ENCODE data around the gene SMIM43. TPM values are rescaled to one million over a fixed set of nuclear protein-coding genes. Genes with fewer than 3 reads are reported as not detected.
A peak's percentile ranks its signal among the peaks of the same experiment; 100 is the strongest.

SMIM43 gene
- total and polyA plus RNA-seq, 2 donors (not counting 1 experiment from before 2014, with no cell fraction given), result not detected

- H3K9me3 ChIP-seq (ENCODE audit: control extremely low read depth in 1 of 3, control insufficient read depth in 2 of 3, insufficient read depth in 1 of 3, low read length in 2 of 3), result no peaks in the 10 kb centered on the region
- no peaks in the 10 kb centered on the region for H3K79me2 ChIP-seq (ENCODE audit: control insufficient read depth, insufficient read depth, low read length)
- intact Hi-C loops (cut with micrococcal nuclease), result no loop called here
- POLR2A ChIA-PET, result no interaction called here
- Mint-ChIP-seq H3K9me3 (ENCODE audit: insufficient read depth) (no peaks in the 10 kb centered on the region), H3K27me3 (peaks cover 58% of the 10 kb centered on the region), H3K27ac (no peak overlapping the region), H3K4me1 (peaks cover 2% of the 10 kb centered on the region), H3K4me3 (peak overlapping the region; percentile 29)
- peak overlapping the region; percentile 33 for H2AFZ ChIP-seq (ENCODE audit: insufficient read depth, low read depth, low read length, poor library complexity, severe bottlenecking)
- 71% methylated on average over 6 of the region's 16 CpGs for WGBS (ENCODE audit: insufficient coverage)
- no peak overlapping the region for H3K4me3 ChIP-seq (ENCODE audit: control extremely low read depth in 1 of 5, extremely low read depth in 1 of 5, insufficient read depth in 1 of 5, low read depth in 2 of 5, low read length in 4 of 5)
- TF ChIP-seq, protein P1, sequence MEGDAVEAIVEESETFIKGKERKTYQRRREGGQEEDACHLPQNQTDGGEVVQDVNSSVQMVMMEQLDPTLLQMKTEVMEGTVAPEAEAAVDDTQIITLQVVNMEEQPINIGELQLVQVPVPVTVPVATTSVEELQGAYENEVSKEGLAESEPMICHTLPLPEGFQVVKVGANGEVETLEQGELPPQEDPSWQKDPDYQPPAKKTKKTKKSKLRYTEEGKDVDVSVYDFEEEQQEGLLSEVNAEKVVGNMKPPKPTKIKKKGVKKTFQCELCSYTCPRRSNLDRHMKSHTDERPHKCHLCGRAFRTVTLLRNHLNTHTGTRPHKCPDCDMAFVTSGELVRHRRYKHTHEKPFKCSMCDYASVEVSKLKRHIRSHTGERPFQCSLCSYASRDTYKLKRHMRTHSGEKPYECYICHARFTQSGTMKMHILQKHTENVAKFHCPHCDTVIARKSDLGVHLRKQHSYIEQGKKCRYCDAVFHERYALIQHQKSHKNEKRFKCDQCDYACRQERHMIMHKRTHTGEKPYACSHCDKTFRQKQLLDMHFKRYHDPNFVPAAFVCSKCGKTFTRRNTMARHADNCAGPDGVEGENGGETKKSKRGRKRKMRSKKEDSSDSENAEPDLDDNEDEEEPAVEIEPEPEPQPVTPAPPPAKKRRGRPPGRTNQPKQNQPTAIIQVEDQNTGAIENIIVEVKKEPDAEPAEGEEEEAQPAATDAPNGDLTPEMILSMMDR (IDR thresholded peaks at IDR 0.05), result no peak
- TF ChIP-seq EZH2 (IDR thresholded peaks at IDR 0.05; ENCODE audit: borderline replicate concordance, insufficient read depth, low read depth, low read length, poor library complexity, severe bottlenecking), result no peak
- H3K9ac ChIP-seq (ENCODE audit: low read length), result no peak overlapping the region
- peaks cover 0 to 30% (median 23%) of the 10 kb centered on the region in 4 experiments for H3K27me3 ChIP-seq (replicated peaks in 1 of 4; ENCODE audit: control extremely low read depth in 1 of 4, control insufficient read depth in 3 of 4, insufficient read depth in 4 of 4, low read length in 3 of 4)
- ATAC-seq (ENCODE audit: low read depth) (no peak), DNase-seq (no peak)
- H3K4me2 ChIP-seq (replicated peaks; ENCODE audit: low read depth, low read length, poor library complexity, severe bottlenecking), result peak overlapping the region; percentile 43
- H3K36me3 ChIP-seq (replicated peaks in 1 of 2; ENCODE audit: control extremely low read depth in 1 of 2, control insufficient read depth in 1 of 2, extremely low read depth in 1 of 2, insufficient read depth in 2 of 2, low read length in 1 of 2), result no peaks in the 10 kb centered on the region
- CTCF ChIA-PET, result no interaction called here
- H4K20me1 ChIP-seq (ENCODE audit: control insufficient read depth, insufficient read depth, low read length, poor library complexity, severe bottlenecking), result no peaks in the 10 kb centered on the region
- H3K27ac ChIP-seq (ENCODE audit: low read length in 2 of 2), result no peak overlapping the region
- peaks cover 9 to 11% of the 10 kb centered on the region in 2 donors for H3K4me1 ChIP-seq (ENCODE audit: control insufficient read depth in 2 of 2, insufficient read depth in 2 of 2, low read length in 2 of 2)
Observed at GRCh38 chr4:121765368-121765705, 373 bp upstream of the SMIM43 start.

DNA sequence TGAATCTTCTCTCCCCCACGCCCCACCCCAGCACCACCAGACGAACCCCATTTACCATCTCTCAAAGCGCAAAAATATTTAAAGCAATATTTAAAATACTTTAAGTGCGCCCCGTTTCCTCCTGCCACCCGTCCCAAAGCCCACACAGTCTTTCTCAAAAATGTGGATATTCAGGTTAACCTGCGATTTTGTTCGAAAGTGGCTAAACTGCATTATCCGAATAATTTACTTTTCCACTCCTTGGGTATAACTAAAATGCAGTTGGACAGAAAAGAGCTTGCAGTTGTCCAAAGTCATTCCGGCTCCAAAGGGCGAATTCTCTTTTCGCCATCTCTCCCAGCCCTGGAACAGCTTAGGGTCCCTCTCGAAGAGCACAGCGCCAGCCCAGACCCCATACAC, 662 bp downstream of the SMIM43 start:
- Histone ChIP-seq H3K4me3 (ENCODE audit: control extremely low read depth in 1 of 5, extremely low read depth in 1 of 5, insufficient read depth in 1 of 5, low read depth in 2 of 5, low read length in 4 of 5) (no peak overlapping the region), H3K9me3 (ENCODE audit: control extremely low read depth in 1 of 3, control insufficient read depth in 2 of 3, insufficient read depth in 1 of 3, low read length in 2 of 3) (no peaks in the 10 kb centered on the region), H3K36me3 (replicated peaks in 1 of 2; ENCODE audit: control extremely low read depth in 1 of 2, control insufficient read depth in 1 of 2, extremely low read depth in 1 of 2, insufficient read depth in 2 of 2, low read length in 1 of 2) (no peaks in the 10 kb centered on the region), H3K4me1 (ENCODE audit: control insufficient read depth in 2 of 2, insufficient read depth in 2 of 2, low read length in 2 of 2) (peaks cover 9 to 11% of the 10 kb centered on the region in 2 donors), H3K4me2 (replicated peaks; ENCODE audit: low read depth, low read length, poor library complexity, severe bottlenecking) (peak overlapping the region; percentile 43), H3K79me2 (ENCODE audit: control insufficient read depth, insufficient read depth, low read length) (no peaks in the 10 kb centered on the region), H4K20me1 (ENCODE audit: control insufficient read depth, insufficient read depth, low read length, poor library complexity, severe bottlenecking) (no peaks in the 10 kb centered on the region), H3K9ac (ENCODE audit: low read length) (no peak overlapping the region), H3K27me3 (replicated peaks in 1 of 4; ENCODE audit: control extremely low read depth in 1 of 4, control insufficient read depth in 3 of 4, insufficient read depth in 4 of 4, low read length in 3 of 4) (peaks cover 0 to 27% (median 23%) of the 10 kb centered on the region in 4 experiments), H2AFZ (ENCODE audit: insufficient read depth, low read depth, low read length, poor library complexity, severe bottlenecking) (peak overlapping the region; percentile 33), H3K27ac (ENCODE audit: low read length in 2 of 2) (no peak overlapping the region)
- ChIA-PET CTCF (no interaction called here), POLR2A (no interaction called here)
- no peak overlapping the region for H3K4me3 Mint-ChIP-seq
- TF ChIP-seq, protein P1 (IDR thresholded peaks at IDR 0.05), result no peak
- TF ChIP-seq EZH2 (IDR thresholded peaks at IDR 0.05; ENCODE audit: borderline replicate concordance, insufficient read depth, low read depth, low read length, poor library complexity, severe bottlenecking), result no peak
- ATAC-seq (ENCODE audit: low read depth) (no peak), DNase-seq (no peak)
- WGBS (ENCODE audit: insufficient coverage), result 13% methylated on average over 13 of the region's 14 CpGs
- intact Hi-C loops (cut with micrococcal nuclease), result no loop called here
- H3K4me1 Mint-ChIP-seq, result peaks cover 2% of the 10 kb centered on the region
- no peaks in the 10 kb centered on the region for H3K9me3 Mint-ChIP-seq (ENCODE audit: insufficient read depth)
- peaks cover 56% of the 10 kb centered on the region for H3K27me3 Mint-ChIP-seq
- H3K27ac Mint-ChIP-seq, result no peak overlapping the region

Measured in B cell (primary cell).